Astrocyte (in vitro differentiated cells and primary cell): ENCODE data around the gene NMNAT3. TPM values are rescaled to one million over a fixed set of nuclear protein-coding genes. Genes with fewer than 3 reads are reported as not detected.

Source experiments
- DNase-seq: peaks from one replicate; pipeline ENCODE4 v3.0.0-alpha.2; 2010; ENCODE audit warnings: low read depth
- FAIRE-seq: peaks from 2 replicates; lab custom pipeline; 2011; peaks lifted over from hg19 to GRCh38; lab: Jason Lieb, UNC
- H2AFZ ChIP-seq: 2 replicates; pipeline ENCODE4 v1.6.0; 2012; ENCODE audit warnings: low read depth, low read length, inconsistent platforms
- H3K27ac ChIP-seq: 2 replicates; pipeline ENCODE4 v1.5.1; 2011; ENCODE audit warnings: low read depth, low read length, inconsistent platforms
- H3K27me3 ChIP-seq: 2 replicates; pipeline ENCODE4 v1.6.0; 2011; ENCODE audit warnings: low read length, inconsistent platforms; ENCODE audit not compliant: insufficient read depth
- H3K36me3 ChIP-seq: 2 replicates; pipeline ENCODE4 v1.5.1; 2011; ENCODE audit warnings: low read length, inconsistent platforms; ENCODE audit not compliant: insufficient read depth
- H3K4me1 ChIP-seq: 2 replicates; pipeline ENCODE4 v1.5.1; 2011; ENCODE audit warnings: low read length, inconsistent platforms; ENCODE audit not compliant: insufficient read depth
- H3K4me2 ChIP-seq: 2 replicates; pipeline ENCODE4 v1.6.0; 2012; ENCODE audit warnings: low read length, inconsistent platforms
- H3K4me3 ChIP-seq: 2 replicates; pipeline ENCODE4 v1.5.1; 2011; ENCODE audit warnings: low read depth, mild to moderate bottlenecking, low read length, inconsistent platforms; ENCODE audit not compliant: insufficient read depth
- H3K79me2 ChIP-seq: 2 replicates; pipeline ENCODE4 v1.6.0; 2012; ENCODE audit warnings: mild to moderate bottlenecking, low read length, inconsistent platforms; ENCODE audit not compliant: insufficient read depth
- H3K9ac ChIP-seq: 2 replicates; pipeline ENCODE4 v1.6.0; 2012; ENCODE audit warnings: mild to moderate bottlenecking, low read length, inconsistent platforms
- H3K9me3 ChIP-seq: 2 replicates; pipeline ENCODE4 v1.5.1; 2012; ENCODE audit warnings: low read depth, mild to moderate bottlenecking, low read length, inconsistent platforms; ENCODE audit not compliant: insufficient read depth
- H4K20me1 ChIP-seq: 2 replicates; pipeline ENCODE4 v1.6.0; 2012; ENCODE audit warnings: low read length, inconsistent platforms; ENCODE audit not compliant: insufficient read depth
- H3K27ac Mint-ChIP-seq: one replicate; pipeline ENCODE4 v1.8.0; 2021; ENCODE audit warnings: mild to moderate bottlenecking, mixed read lengths; ENCODE audit not compliant: unreplicated experiment
- H3K27me3 Mint-ChIP-seq: one replicate; pipeline ENCODE4 v1.8.0; 2021; ENCODE audit warnings: low read depth, mixed read lengths; ENCODE audit not compliant: unreplicated experiment
- H3K36me3 Mint-ChIP-seq: one replicate; pipeline ENCODE4 v1.8.0; 2021; ENCODE audit warnings: low read depth, mixed read lengths; ENCODE audit not compliant: unreplicated experiment
- H3K4me1 Mint-ChIP-seq: one replicate; pipeline ENCODE4 v1.8.0; 2021; ENCODE audit warnings: low read depth, mixed read lengths; ENCODE audit not compliant: unreplicated experiment
- H3K4me3 Mint-ChIP-seq: one replicate; pipeline ENCODE4 v1.8.0; 2021; ENCODE audit warnings: mild to moderate bottlenecking, moderate library complexity, mixed read lengths; ENCODE audit not compliant: unreplicated experiment
- H3K9me3 Mint-ChIP-seq: one replicate; pipeline ENCODE4 v1.8.0; 2021; ENCODE audit warnings: mild to moderate bottlenecking, mixed read lengths; ENCODE audit not compliant: unreplicated experiment
- CTCF ChIP-seq: IDR thresholded peaks from 2 replicates; pipeline ENCODE4 v1.5.1; 2011; ENCODE audit warnings: low read depth, mild to moderate bottlenecking, inconsistent platforms, low read length, moderate library complexity; ENCODE audit not compliant: insufficient read depth
- EZH2 ChIP-seq: IDR thresholded peaks from 2 replicates; pipeline ENCODE4 v1.6.1; 2012; ENCODE audit warnings: mild to moderate bottlenecking, low read length, inconsistent platforms; ENCODE audit not compliant: insufficient read depth
- total RNA-seq: library from RNA; stranded (reverse); gene quantifications from 2 replicates; pipeline ENCODE4 v1.2.1, GENCODE V29; 2021

The NMNAT3 gene
- total RNA-seq, 1 donor from 2014 or later: 1.3 TPM

- peaks cover 32% of the 10 kb centered on the region for H3K27me3 Mint-ChIP-seq
- no peaks in the 10 kb centered on the region for H3K4me1 ChIP-seq
- no peaks in the 10 kb centered on the region for H3K36me3 Mint-ChIP-seq
- no peaks in the 10 kb centered on the region for H3K36me3 ChIP-seq
- peaks cover 2% of the 10 kb centered on the region for H3K9me3 Mint-ChIP-seq
- H3K79me2 ChIP-seq: no peaks in the 10 kb centered on the region
- no peak overlapping the region for H3K4me3 Mint-ChIP-seq
- TF ChIP-seq EZH2: no peak
- no peak for TF ChIP-seq CTCF
- peaks cover 2% of the 10 kb centered on the region for H3K27me3 ChIP-seq
- no peak overlapping the region for H3K4me3 ChIP-seq
- H3K9ac ChIP-seq: no peak overlapping the region
- FAIRE-seq (no peak), DNase-seq (no peak)
- no peak overlapping the region for H3K27ac Mint-ChIP-seq
- no peak overlapping the region for H3K4me2 ChIP-seq
- H3K9me3 ChIP-seq: no peaks in the 10 kb centered on the region
- H3K4me1 Mint-ChIP-seq: no peaks in the 10 kb centered on the region
- no peak overlapping the region for H2AFZ ChIP-seq
- no peak overlapping the region for H3K27ac ChIP-seq
- no peaks in the 10 kb centered on the region for H4K20me1 ChIP-seq
These were observed 25.2 kb downstream of the NMNAT3 start for GRCh38 chr3:139652561-139652960.

- Histone ChIP-seq H3K4me1 (no peaks in the 10 kb centered on the region), H3K36me3 (no peaks in the 10 kb centered on the region), H3K4me2 (no peak overlapping the region), H2AFZ (no peak overlapping the region), H3K9me3 (no peaks in the 10 kb centered on the region), H3K27me3 (no peaks in the 10 kb centered on the region), H3K9ac (no peak overlapping the region), H4K20me1 (no peaks in the 10 kb centered on the region), H3K4me3 (no peak overlapping the region), H3K79me2 (no peaks in the 10 kb centered on the region), H3K27ac (no peak overlapping the region)
- H3K9me3 Mint-ChIP-seq: no peaks in the 10 kb centered on the region
- no peak overlapping the region for H3K27ac Mint-ChIP-seq
- H3K4me1 Mint-ChIP-seq: peaks cover 3% of the 10 kb centered on the region
- TF ChIP-seq CTCF (no peak), EZH2 (no peak)
- no peaks in the 10 kb centered on the region for H3K36me3 Mint-ChIP-seq
- peaks cover 24% of the 10 kb centered on the region for H3K27me3 Mint-ChIP-seq
- DNase-seq (no peak), FAIRE-seq (no peak)
- H3K4me3 Mint-ChIP-seq: no peak overlapping the region
These were observed 29.8 kb downstream of the NMNAT3 start for GRCh38 chr3:139647866-139648435.

- no peak overlapping the region for H3K4me3 ChIP-seq
- DNase-seq (no peak), FAIRE-seq (no peak)
- no peaks in the 10 kb centered on the region for H3K36me3 ChIP-seq
- peaks cover 7% of the 10 kb centered on the region for H3K4me1 Mint-ChIP-seq
- no peaks in the 10 kb centered on the region for H3K79me2 ChIP-seq
- H3K9ac ChIP-seq: no peak overlapping the region
- no peaks in the 10 kb centered on the region for H4K20me1 ChIP-seq
- no peak overlapping the region for H3K4me3 Mint-ChIP-seq
- no peak overlapping the region for H3K4me2 ChIP-seq
- no peaks in the 10 kb centered on the region for H3K36me3 Mint-ChIP-seq
- H3K9me3 Mint-ChIP-seq: no peaks in the 10 kb centered on the region
- no peak overlapping the region for H3K27ac Mint-ChIP-seq
- no peaks in the 10 kb centered on the region for H3K9me3 ChIP-seq
- H3K27me3 ChIP-seq: no peaks in the 10 kb centered on the region
- H3K27me3 Mint-ChIP-seq: peaks cover 19% of the 10 kb centered on the region
- no peak overlapping the region for H2AFZ ChIP-seq
- no peak for TF ChIP-seq EZH2
- TF ChIP-seq CTCF: no peak
- H3K4me1 ChIP-seq: no peaks in the 10 kb centered on the region
- no peak overlapping the region for H3K27ac ChIP-seq
These were observed 31.3 kb downstream of the NMNAT3 start for GRCh38 chr3:139646512-139646911.
